Neural cell (in vitro differentiated cells): ENCODE results near the gene LMOD1. TPM values are rescaled to one million over a fixed set of nuclear protein-coding genes. Genes with fewer than 3 reads are reported as not detected.
"Not testable (repeated sequence)": the region's sequence is repeated elsewhere in the genome, so short reads cannot be mapped to it uniquely, and the experiment has no call there.

Experiments used
- H2AFZ ChIP-seq: fragments of 200-600, 300-800 bp; sonication (generic), shearing (Covaris generic); 2 replicates; pipeline ENCODE4 v1.6.0; 2014; ENCODE audit warnings: low read depth, mild to moderate bottlenecking, antibody characterized with exemption, low read length, moderate library complexity
- H3F3A ChIP-seq: fragments of 200-600 bp; shearing (Covaris generic); 2 replicates; pipeline ENCODE4 v1.6.1; 2016; ENCODE audit warnings: mild to moderate bottlenecking, moderate library complexity, mixed read lengths, antibody characterized with exemption, low read length; ENCODE audit not compliant: insufficient read depth, poor library complexity, severe bottlenecking
- H3K27ac ChIP-seq: fragments of 200-600, 300-800 bp; sonication (generic), shearing (Covaris generic); 2 replicates; pipeline ENCODE4 v1.5.1; 2014; ENCODE audit warnings: mild to moderate bottlenecking, low read length, moderate library complexity
- H3K27me3 ChIP-seq: fragments of 300-800, 200-600 bp; sonication (generic), shearing (Covaris generic); 2 replicates; pipeline ENCODE4 v1.6.0; 2014; ENCODE audit warnings: mild to moderate bottlenecking, low read depth, low read length, moderate library complexity; ENCODE audit not compliant: insufficient read depth
- H3K36me3 ChIP-seq: fragments of 300-800, 200-600 bp; sonication (generic), shearing (Covaris generic); 2 replicates; pipeline ENCODE4 v1.5.1; 2014; ENCODE audit warnings: mild to moderate bottlenecking, antibody characterized with exemption, low read length, moderate library complexity; ENCODE audit not compliant: insufficient read depth
- H3K4me2 ChIP-seq: fragments of 300-800, 200-600 bp; sonication (generic), shearing (Covaris generic); 2 replicates; pipeline ENCODE4 v1.6.0; 2014; ENCODE audit warnings: mild to moderate bottlenecking, low read length
- H3K4me3 ChIP-seq: fragments of 300-800, 200-600 bp; sonication (generic), shearing (Covaris generic); 2 replicates; pipeline ENCODE4 v1.5.1; 2014; ENCODE audit warnings: mild to moderate bottlenecking, low read length, moderate library complexity
- H3K79me2 ChIP-seq: fragments of 200-600 bp; shearing (Covaris generic); replicated peaks from 2 replicates; pipeline ENCODE4 v1.6.0; 2014; ENCODE audit warnings: mild to moderate bottlenecking, low read length, moderate library complexity; ENCODE audit not compliant: insufficient read depth
- H3K9ac ChIP-seq: fragments of 300-800, 200-600 bp; sonication (generic), shearing (Covaris generic); 2 replicates; pipeline ENCODE4 v1.6.1; 2016; ENCODE audit warnings: mild to moderate bottlenecking, low read length, mixed read lengths
- H3K9me2 ChIP-seq: fragments of 200-600 bp; shearing (Covaris generic); 2 replicates; pipeline ENCODE4 v1.6.1; 2016; ENCODE audit warnings: mild to moderate bottlenecking, low read length, mixed read lengths; ENCODE audit not compliant: insufficient read depth
- H3K9me3 ChIP-seq: fragments of 200-600, 300-800 bp; sonication (generic), shearing (Covaris generic); 2 replicates; pipeline ENCODE4 v1.6.1; 2016; ENCODE audit warnings: mild to moderate bottlenecking, mixed run types, low read length, moderate library complexity, mixed read lengths
- H4K20me1 ChIP-seq: fragments of 200-600 bp; shearing (Covaris generic); 2 replicates; pipeline ENCODE4 v1.6.1; 2016; ENCODE audit warnings: mild to moderate bottlenecking, mixed run types; ENCODE audit not compliant: insufficient read depth
- EP300 ChIP-seq: fragments of 450-650 bp; conservative IDR thresholded peaks from 2 replicates; pipeline ENCODE4 v1.6.1; 2014; ENCODE audit warnings: antibody characterized with exemption, mild to moderate bottlenecking, moderate library complexity; ENCODE audit not compliant: poor library complexity, severe bottlenecking
- EZH2 ChIP-seq: fragments of 200-600, 300-800 bp; shearing (Covaris generic), sonication (generic); IDR thresholded peaks from 2 replicates; pipeline ENCODE4 v1.6.1; 2014; ENCODE audit warnings: antibody characterized with exemption, low read length, borderline replicate concordance, mild to moderate bottlenecking; ENCODE audit not compliant: insufficient read depth, poor library complexity, severe bottlenecking
- MXI1 ChIP-seq: fragments of 450-650 bp; conservative IDR thresholded peaks from 2 replicates; pipeline ENCODE4 v1.6.1; 2014; ENCODE audit warnings: antibody characterized with exemption, mild to moderate bottlenecking; ENCODE audit not compliant: poor library complexity, severe bottlenecking
- POLR2AphosphoS5 ChIP-seq: IDR thresholded peaks from 2 replicates; pipeline ENCODE4 v1.6.1; 2012
- RAD21 ChIP-seq: fragments of 450-650 bp; conservative IDR thresholded peaks from 2 replicates; pipeline ENCODE4 v1.6.1; 2014; ENCODE audit warnings: antibody characterized with exemption, mild to moderate bottlenecking, moderate library complexity
- SMC3 ChIP-seq: fragments of 450-650 bp; conservative IDR thresholded peaks from 2 replicates; pipeline ENCODE4 v1.6.1; 2014; ENCODE audit warnings: antibody characterized with exemption, mild to moderate bottlenecking, moderate library complexity; ENCODE audit not compliant: poor library complexity
- TAF1 ChIP-seq: IDR thresholded peaks from 2 replicates; pipeline ENCODE4 v1.6.1; 2012; ENCODE audit warnings: low read depth
- polyA plus RNA-seq: library from polyadenylated mRNA; depleted of rRNA; stranded (reverse); fragments of >200 nt; gene quantifications from 2 replicates; pipeline ENCODE4 v1.2.3, GENCODE V29; 2014
- TF ChIP-seq, protein P1 (sequence below): fragments of 450-650 bp; IDR thresholded peaks from 2 replicates; pipeline ENCODE4 v1.5.1; 2014; ENCODE audit warnings: antibody characterized with exemption, mild to moderate bottlenecking, moderate library complexity; ENCODE audit not compliant: poor library complexity, severe bottlenecking
- TF ChIP-seq, protein P2 (sequence below): IDR thresholded peaks from 2 replicates; pipeline ENCODE4 v1.6.1; 2012; ENCODE audit warnings: borderline replicate concordance

LMOD1 gene
- polyA plus RNA-seq, 1 donor from 2014 or later: not detected

DNA sequence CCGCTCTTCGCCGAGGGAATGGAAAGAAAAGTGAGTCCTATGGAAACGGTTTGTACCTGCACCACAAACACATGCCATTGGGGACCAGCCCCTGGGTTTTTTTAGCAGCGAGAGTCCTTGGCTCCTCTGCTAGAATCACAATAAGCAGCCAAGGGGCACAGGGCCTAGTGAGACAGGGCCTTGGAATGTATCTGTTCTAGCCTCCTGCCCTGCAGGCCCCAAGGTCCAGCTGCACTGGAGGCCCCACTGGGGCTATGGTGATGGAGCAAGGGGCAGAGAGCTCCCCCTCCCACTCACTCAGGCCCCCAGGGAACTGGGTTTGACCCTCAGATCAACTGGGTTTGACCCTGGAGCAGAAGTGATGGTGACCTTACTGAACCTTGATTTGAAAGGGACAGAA, 43.2 kb downstream of the LMOD1 start:
- Histone ChIP-seq H3K9me3 (no peaks in the 10 kb centered on the region), H3K9ac (no peak overlapping the region), H3K36me3 (no peaks in the 10 kb centered on the region), H3K4me2 (no peak overlapping the region), H3K9me2 (no peaks in the 10 kb centered on the region), H3K4me3 (no peak overlapping the region), H3K27ac (no peak overlapping the region), H3K79me2 (no peaks in the 10 kb centered on the region), H2AFZ (no peak overlapping the region), H4K20me1 (no peaks in the 10 kb centered on the region), H3F3A (no peaks in the 10 kb centered on the region), H3K27me3 (no peaks in the 10 kb centered on the region)
- TF ChIP-seq RAD21 (no peak), EP300 (no peak), TAF1 (no peak), SMC3 (no peak), POLR2AphosphoS5 (no peak), MXI1 (no peak), EZH2 (no peak)
- TF ChIP-seq, protein P1, sequence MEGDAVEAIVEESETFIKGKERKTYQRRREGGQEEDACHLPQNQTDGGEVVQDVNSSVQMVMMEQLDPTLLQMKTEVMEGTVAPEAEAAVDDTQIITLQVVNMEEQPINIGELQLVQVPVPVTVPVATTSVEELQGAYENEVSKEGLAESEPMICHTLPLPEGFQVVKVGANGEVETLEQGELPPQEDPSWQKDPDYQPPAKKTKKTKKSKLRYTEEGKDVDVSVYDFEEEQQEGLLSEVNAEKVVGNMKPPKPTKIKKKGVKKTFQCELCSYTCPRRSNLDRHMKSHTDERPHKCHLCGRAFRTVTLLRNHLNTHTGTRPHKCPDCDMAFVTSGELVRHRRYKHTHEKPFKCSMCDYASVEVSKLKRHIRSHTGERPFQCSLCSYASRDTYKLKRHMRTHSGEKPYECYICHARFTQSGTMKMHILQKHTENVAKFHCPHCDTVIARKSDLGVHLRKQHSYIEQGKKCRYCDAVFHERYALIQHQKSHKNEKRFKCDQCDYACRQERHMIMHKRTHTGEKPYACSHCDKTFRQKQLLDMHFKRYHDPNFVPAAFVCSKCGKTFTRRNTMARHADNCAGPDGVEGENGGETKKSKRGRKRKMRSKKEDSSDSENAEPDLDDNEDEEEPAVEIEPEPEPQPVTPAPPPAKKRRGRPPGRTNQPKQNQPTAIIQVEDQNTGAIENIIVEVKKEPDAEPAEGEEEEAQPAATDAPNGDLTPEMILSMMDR: no peak
- TF ChIP-seq, protein P2, sequence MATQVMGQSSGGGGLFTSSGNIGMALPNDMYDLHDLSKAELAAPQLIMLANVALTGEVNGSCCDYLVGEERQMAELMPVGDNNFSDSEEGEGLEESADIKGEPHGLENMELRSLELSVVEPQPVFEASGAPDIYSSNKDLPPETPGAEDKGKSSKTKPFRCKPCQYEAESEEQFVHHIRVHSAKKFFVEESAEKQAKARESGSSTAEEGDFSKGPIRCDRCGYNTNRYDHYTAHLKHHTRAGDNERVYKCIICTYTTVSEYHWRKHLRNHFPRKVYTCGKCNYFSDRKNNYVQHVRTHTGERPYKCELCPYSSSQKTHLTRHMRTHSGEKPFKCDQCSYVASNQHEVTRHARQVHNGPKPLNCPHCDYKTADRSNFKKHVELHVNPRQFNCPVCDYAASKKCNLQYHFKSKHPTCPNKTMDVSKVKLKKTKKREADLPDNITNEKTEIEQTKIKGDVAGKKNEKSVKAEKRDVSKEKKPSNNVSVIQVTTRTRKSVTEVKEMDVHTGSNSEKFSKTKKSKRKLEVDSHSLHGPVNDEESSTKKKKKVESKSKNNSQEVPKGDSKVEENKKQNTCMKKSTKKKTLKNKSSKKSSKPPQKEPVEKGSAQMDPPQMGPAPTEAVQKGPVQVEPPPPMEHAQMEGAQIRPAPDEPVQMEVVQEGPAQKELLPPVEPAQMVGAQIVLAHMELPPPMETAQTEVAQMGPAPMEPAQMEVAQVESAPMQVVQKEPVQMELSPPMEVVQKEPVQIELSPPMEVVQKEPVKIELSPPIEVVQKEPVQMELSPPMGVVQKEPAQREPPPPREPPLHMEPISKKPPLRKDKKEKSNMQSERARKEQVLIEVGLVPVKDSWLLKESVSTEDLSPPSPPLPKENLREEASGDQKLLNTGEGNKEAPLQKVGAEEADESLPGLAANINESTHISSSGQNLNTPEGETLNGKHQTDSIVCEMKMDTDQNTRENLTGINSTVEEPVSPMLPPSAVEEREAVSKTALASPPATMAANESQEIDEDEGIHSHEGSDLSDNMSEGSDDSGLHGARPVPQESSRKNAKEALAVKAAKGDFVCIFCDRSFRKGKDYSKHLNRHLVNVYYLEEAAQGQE: no peak

DNA sequence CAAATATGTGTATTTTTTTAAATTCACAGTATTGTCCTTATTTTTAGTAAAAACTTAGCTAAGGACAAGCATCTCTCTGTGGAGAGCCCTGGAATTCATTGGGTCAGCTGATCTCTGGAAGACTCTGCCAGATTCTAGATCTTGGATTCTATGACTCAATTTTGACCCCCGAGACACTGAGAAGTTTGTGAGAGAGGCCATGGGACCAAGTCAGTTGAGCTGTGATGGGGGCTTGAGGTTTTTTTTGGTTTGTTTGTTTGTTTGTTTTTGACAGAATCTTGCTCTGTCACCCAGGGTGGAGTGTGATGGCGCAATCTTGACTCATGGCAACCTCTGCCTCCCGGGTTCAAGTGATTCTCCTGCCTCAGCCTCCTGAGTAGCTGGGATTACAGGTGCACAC, 44.1 kb downstream of the LMOD1 start:
- Histone ChIP-seq H2AFZ (no peak overlapping the region), H3K79me2 (no peaks in the 10 kb centered on the region), H3F3A (no peaks in the 10 kb centered on the region), H3K27ac (no peak overlapping the region), H3K9me2 (no peaks in the 10 kb centered on the region), H3K9ac (no peak overlapping the region), H3K27me3 (no peaks in the 10 kb centered on the region), H3K4me3 (no peak overlapping the region), H3K9me3 (no peaks in the 10 kb centered on the region), H3K36me3 (no peaks in the 10 kb centered on the region), H3K4me2 (no peak overlapping the region), H4K20me1 (no peaks in the 10 kb centered on the region)
- TF ChIP-seq SMC3: no peak
- no peak for TF ChIP-seq EZH2
- TF ChIP-seq, protein P1: no peak
- TF ChIP-seq TAF1: no peak
- no peak for TF ChIP-seq MXI1
- TF ChIP-seq POLR2AphosphoS5: no peak
- TF ChIP-seq, protein P2: no peak
- TF ChIP-seq RAD21: no peak
- TF ChIP-seq EP300: no peak

DNA sequence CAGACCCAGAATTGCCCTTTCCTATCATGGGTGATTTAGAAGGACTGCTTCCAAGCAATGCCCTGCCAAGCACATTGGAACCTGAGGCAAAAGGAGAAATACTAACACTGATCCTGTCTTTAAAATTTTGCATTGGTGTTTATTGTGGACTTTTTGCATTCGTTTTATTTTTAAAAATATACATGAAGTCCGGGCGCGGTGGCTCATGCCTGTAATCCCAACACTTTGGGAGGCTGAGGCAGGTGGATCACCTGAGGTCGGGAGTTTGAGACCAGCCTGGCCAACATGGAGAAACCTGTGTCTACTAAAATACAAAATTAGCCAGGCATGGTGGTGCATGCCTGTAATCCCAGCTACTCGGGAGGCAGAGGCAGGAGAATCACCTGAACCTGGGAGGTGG, 45.3 kb downstream of the LMOD1 start:
- H3K27ac ChIP-seq, H3K4me2 ChIP-seq, H2AFZ ChIP-seq, H3K79me2 ChIP-seq, H3F3A ChIP-seq, H3K9me2 ChIP-seq, H3K4me3 ChIP-seq, H3K27me3 ChIP-seq, H3K36me3 ChIP-seq, H3K9ac ChIP-seq, H4K20me1 ChIP-seq, H3K9me3 ChIP-seq: not testable (repeated sequence)
